GM18951 (cell line): Measurements from ENCODE around the gene GPR161.
"Not testable (repeated sequence)": the region's sequence is repeated elsewhere in the genome, so short reads cannot be mapped to it uniquely, and the experiment has no call there.

ENCODE experiments used
- POLR2A ChIP-seq: IDR thresholded peaks from 4 replicates; pipeline ENCODE4 v1.6.1; 2011; ENCODE audit warnings: mild to moderate bottlenecking; ENCODE audit not compliant: insufficient read length, insufficient read depth; ENCODE audit errors: extremely low read depth
- in situ Hi-C: fragments of 300-500 bp; cut with MboI; formaldehyde crosslinking; loops from one replicate; pipeline ENCODE4 v1.12.0; 2022; ENCODE audit warnings: low sequenced_read_pairs, mixed read lengths, inconsistent platforms; ENCODE audit not compliant: unreplicated experiment

GPR161 gene

DNA sequence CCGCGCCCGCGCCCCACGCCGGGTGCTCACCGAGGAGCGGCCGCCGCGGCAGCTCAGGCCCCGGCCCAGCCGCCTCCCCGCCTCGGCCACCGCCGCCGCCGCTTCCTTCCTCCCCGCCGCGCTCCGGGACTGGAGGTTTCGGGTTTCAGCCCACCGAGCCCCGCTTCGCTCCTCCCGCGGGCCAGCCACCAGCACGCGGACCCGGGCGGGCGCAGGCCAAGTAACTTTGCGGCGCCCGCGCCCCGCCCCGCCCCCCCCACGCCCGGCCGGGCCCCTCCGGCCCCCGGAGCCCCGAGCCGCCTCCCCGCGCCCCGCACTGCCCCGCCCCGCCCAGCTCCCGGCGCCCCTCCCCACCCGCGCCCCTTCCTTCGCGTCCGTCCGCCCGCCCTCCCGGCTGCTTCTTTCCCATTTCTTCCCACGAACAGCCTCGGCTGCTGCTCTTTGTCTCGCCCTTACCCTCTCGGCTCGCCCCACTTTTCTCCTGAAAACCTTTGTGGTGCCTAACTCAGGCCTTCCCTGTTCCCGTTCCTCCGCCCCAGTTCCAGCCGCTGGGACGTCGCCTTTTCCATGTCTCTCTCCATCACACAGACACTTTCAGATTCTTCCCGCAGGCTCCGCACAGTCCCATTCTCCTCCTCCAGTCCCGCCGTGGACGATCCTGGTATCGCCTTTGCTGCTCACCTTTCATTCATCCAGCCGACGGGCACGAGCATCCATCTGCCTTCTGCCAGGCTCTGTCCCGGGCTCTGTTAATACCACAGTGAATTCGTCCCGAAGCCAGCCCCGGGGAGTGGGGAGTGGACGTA lies at the start of gene GPR161:
Gene GPR161, minus strand, starts transcription at position 222 of the 806 bp plus-strand sequence. CDS start 32,080 bp downstream, outside the sequence.
- no peak for TF ChIP-seq POLR2A
- in situ Hi-C loops, result no loop called here

DNA sequence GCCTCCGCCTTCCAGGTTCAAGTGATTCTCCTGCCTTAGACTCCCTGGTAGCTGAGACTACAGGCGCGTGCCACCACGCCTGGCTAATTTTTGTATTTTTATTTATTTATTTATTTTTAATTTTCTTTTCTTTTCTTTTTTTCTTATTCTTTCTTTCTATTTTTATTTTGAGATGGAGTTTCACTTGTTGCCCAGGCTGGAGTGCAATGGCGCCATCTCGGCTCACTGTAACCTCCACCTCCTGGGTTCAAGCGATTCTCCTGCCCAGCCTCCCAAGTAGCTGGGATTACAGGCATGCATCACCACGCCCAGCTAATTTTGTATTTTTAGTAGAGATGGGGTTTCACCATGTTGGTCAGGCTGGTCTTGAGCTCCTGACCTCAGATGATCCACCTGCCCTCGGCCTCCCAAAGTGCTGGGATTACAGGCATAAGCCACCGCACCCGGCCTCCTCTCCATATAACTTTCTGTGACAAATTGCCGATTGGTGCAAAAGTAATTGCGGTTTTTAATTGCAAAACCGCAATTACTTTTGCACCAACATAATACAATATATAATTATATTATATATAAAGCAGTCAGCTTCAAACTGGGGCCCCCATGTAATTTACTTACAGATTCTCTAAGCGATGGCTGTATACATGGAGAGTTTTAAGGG lies 44.5 kb upstream of the GPR161 start:
- in situ Hi-C loops, result not testable (repeated sequence)

DNA sequence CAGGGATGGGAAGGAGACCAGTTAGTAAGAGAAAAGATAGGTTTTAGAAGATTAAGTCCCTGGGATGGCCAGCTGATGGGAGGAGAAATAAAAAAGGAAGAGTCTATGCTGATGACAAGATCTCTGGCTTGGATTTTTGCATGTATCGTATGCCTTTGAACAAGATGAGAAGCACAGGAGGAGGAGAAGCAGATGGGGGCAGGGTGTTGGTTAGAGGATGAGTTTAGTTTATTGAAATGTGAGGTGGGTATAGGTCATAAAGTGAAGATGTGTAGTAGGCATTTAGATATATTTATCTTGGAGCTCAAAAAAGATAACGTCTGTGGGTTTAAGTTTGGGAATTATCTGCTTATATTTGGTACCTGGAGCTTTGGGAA lies 43.4 kb upstream of the GPR161 start:
- in situ Hi-C loops, result no loop called here
- no peak for TF ChIP-seq POLR2A

- no peak for TF ChIP-seq POLR2A
- in situ Hi-C loops, result no loop called here
These were observed 42.9 kb upstream of the GPR161 start for GRCh38 chr1:168179438-168180147.

GRCh38 chr1:168178638-168179437 lies 42.1 kb upstream of the GPR161 start, which contains the start of gene TIPRL:
Gene TIPRL (plus strand): TSS chr1:168178962. CDS start chr1:168179078, 116 bp downstream.
- in situ Hi-C loops, result no loop called here

GRCh38 chr1:168178227-168178637 lies 41.5 kb upstream of the GPR161 start:
- no peak for TF ChIP-seq POLR2A
- in situ Hi-C loops, result no loop called here

More at GRCh38 chr1:168178638-168179437, 42.1 kb upstream of the GPR161 start, which contains the start of gene TIPRL:
- TF ChIP-seq POLR2A, result peak; percentile 73

DNA sequence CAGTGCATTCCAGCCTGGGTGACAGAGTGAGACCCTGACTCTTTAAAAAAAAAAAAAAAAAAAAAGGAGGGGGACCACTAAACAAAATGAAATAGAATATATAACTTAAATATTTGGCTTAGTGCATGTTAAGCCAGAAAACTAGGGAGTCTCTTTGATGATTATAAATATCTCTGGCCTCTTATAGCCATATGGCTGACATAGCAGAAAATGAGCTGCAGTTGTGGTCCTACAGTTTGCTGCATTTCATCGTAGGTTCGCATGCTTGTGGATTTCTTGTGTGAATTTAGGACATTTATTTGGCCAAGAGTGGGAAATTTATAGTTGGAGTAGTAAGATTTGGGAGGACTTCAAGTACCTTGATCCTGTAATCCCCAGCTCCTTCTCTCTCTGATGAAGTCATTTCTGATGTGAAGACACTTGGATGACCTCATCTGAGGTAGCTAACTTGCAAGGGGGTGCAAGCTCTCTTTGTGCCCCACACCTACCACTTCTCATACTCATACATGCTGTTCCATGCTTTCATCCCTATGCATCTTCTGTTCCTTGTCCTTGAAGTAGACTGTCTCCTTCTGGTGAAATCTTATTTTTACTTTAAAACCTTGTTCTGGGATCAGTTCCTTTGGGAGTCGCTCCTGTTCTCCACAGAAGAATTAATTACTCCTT lies 35.7 kb upstream of the GPR161 start:
- in situ Hi-C loops, result no loop called here
- TF ChIP-seq POLR2A, result no peak

- in situ Hi-C loops, result no loop called here
- TF ChIP-seq POLR2A, result no peak
These were observed 34.1 kb upstream of the GPR161 start for GRCh38 chr1:168170564-168171508.

- in situ Hi-C loops, result no loop called here
- TF ChIP-seq POLR2A, result no peak
These were observed 31.1 kb upstream of the GPR161 start for GRCh38 chr1:168167806-168168205.

DNA sequence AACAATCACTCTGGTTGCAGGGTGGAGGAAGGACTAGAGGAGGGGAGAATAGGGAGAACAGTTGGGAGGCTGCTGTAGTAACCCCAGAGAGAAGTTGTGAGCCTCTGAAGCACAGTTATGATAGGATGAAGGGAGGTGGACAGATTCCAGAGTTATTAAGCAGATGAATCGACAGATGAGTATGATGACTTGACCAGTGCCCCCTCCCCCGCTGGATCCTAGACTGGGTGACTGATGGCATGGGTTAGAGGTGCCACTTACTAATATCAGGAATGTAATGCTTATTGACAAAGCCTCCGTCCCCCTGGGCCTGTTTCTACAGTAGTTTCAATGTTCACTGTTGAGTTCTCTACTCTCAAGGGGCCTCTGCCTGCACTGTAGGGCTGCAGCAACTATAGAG lies 28.0 kb upstream of the GPR161 start:
- TF ChIP-seq POLR2A, result no peak
- in situ Hi-C loops, result no loop called here

DNA sequence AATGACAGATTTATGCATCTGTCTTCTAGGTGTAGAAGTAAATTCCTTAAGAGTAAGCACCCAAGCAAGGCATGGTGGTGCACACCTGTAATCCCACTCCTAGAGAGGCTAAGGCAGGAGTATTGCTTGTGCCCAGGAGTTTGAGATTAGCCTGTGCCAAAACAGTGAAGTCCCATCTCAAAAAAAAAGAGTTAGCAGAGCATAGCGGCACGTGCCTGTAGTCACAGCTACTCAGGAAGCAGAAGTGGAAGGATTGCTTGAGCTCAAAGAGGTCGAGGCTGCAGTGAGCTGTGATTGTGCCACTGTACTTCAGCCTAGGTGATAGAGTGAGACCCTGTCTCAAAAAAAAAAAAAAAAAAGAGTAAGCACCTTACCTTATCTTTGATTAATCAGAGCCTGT lies 26.9 kb upstream of the GPR161 start:
- no peak for TF ChIP-seq POLR2A
- in situ Hi-C loops, result no loop called here
